ENCODE results near the gene SH2D7.
A peak's percentile ranks its signal among the peaks of the same experiment; 100 is the strongest.

SH2D7 gene

DNA sequence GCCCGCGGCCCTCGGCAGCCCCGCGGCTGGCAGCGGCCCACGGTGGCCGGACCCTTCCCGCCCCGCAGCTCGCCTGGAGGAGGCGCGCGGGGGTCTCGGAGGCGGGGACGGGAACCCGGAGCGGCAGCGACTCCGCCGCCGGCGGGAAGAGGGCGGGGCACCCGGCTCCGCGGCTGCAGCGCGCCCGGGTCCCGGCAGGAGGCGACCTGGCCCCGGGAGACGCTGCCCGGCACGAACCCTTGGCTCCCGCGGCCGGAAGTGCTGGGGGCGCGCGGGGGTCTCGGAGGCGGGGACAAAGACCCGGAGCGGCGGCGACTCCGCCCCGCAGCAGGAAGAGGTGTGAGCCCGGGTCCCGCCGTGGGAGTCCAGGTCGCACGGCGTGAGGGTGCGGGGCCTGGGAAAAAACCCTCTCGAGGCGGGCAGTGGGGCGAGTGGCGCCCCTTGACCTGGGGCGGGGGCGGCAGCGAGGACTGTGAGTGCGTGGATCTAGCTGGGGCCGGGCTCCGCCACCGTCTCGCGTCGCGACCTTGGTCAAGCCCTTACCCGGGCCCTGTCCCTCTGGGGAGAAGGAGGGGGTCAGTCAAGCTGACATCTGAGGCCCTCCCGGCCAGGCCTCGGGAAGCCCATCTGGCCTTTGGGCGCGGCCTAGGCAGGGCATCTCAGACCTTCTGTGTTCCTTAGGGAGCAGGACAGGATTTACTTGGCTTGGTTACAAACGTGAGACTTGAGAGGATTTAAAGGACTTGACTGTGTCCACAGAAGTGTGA lies 39.1 kb downstream of the SH2D7 start, which contains the start of gene CIB2:
Gene CIB2, minus strand, starts transcription at position 151 of the 767 bp plus-strand sequence. CDS start 230 bp downstream, outside the sequence.
- TF ChIP-seq ZNF274 (IDR thresholded peaks at IDR 0.05; ENCODE audit: low read depth, low read length) (no peak), SUZ12 (IDR thresholded peaks at IDR 0.05; ENCODE audit: extremely low read depth, insufficient read depth, insufficient read length) (no peak), YY1 (IDR thresholded peaks at IDR 0.05; ENCODE audit: insufficient read depth, insufficient read length) (no peak)
- no peaks in the 10 kb centered on the region for H3K9me3 ChIP-seq (ENCODE audit: insufficient read depth, low read length)
- H3K4me3 ChIP-seq (ENCODE audit: insufficient read length, low read depth), result peak within 1 kb of the TSS; percentile 86
- peak within 1 kb of the TSS; percentile 96 for H3K9ac ChIP-seq (ENCODE audit: insufficient read length, low read depth)
- peak; percentile 75 for DNase-seq (ENCODE audit: low read depth, low spot score)
- H3K36me3 ChIP-seq (ENCODE audit: insufficient read depth, insufficient read length, low read length), result no peaks in the 10 kb centered on the region
- peaks cover 18% of the 10 kb centered on the region for H3K4me1 ChIP-seq (ENCODE audit: insufficient read depth, insufficient read length)
- no peaks in the 10 kb centered on the region for H3K27me3 ChIP-seq (ENCODE audit: insufficient read depth, insufficient read length)

DNA sequence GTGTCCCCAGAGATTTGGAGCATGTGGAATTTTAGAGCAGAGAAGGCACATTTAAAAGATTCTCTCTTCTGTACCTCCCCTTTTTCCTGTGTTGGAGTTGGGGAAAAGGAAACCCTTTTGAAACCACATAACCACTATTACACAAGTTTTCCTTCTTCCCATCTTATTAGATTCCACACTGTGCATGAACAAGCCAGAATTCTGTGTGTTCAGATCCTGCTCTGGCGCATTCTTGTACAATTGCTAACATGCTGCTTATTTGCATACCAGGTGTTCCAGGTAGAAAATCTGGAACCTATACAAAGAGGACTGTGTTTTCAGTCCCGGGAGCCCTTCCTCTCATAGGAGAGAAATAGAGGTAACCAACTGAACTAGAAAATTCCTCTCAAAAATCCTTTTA lies 41.4 kb downstream of the SH2D7 start:
- Histone ChIP-seq H3K9ac (ENCODE audit: insufficient read length, low read depth) (no peak overlapping the region), H3K4me3 (ENCODE audit: insufficient read length, low read depth) (no peak overlapping the region), H3K4me1 (ENCODE audit: insufficient read depth, insufficient read length) (peaks cover 16% of the 10 kb centered on the region), H3K36me3 (ENCODE audit: insufficient read depth, insufficient read length, low read length) (no peaks in the 10 kb centered on the region), H3K27me3 (ENCODE audit: insufficient read depth, insufficient read length) (no peaks in the 10 kb centered on the region), H3K9me3 (ENCODE audit: insufficient read depth, low read length) (no peaks in the 10 kb centered on the region)
- TF ChIP-seq ZNF274 (IDR thresholded peaks at IDR 0.05; ENCODE audit: low read depth, low read length) (no peak), SUZ12 (IDR thresholded peaks at IDR 0.05; ENCODE audit: extremely low read depth, insufficient read depth, insufficient read length) (no peak), YY1 (IDR thresholded peaks at IDR 0.05; ENCODE audit: insufficient read depth, insufficient read length) (no peak)
- DNase-seq (ENCODE audit: low read depth, low spot score), result no peak

DNA sequence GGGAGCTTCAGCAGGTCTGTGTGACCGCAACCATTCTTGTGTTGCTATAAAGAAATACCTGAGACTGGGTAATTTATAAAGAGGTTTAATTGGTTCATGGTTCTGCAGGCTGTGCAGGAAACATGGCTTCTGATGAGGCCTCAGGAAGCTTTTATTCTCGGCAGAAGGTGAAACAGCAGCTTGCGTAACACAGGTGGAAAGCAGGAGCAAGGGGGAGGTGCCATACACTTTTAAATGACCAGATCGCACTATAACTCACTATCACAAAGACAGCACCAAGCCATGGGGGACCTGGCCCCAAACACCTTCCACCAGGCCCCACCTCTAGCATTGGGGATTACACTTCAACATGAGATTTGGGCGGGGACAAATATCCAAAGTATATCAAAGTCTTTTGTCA lies 47.2 kb downstream of the SH2D7 start:
- no peak overlapping the region for H3K9ac ChIP-seq (ENCODE audit: insufficient read length, low read depth)
- TF ChIP-seq YY1 (IDR thresholded peaks at IDR 0.05; ENCODE audit: insufficient read depth, insufficient read length), result no peak
- no peak for TF ChIP-seq SUZ12 (IDR thresholded peaks at IDR 0.05; ENCODE audit: extremely low read depth, insufficient read depth, insufficient read length)
- TF ChIP-seq ZNF274 (IDR thresholded peaks at IDR 0.05; ENCODE audit: low read depth, low read length), result no peak
- H3K36me3 ChIP-seq (ENCODE audit: insufficient read depth, insufficient read length, low read length), result no peaks in the 10 kb centered on the region
- H3K4me1 ChIP-seq (ENCODE audit: insufficient read depth, insufficient read length), result no peaks in the 10 kb centered on the region
- H3K27me3 ChIP-seq (ENCODE audit: insufficient read depth, insufficient read length), result no peaks in the 10 kb centered on the region
- no peak overlapping the region for H3K4me3 ChIP-seq (ENCODE audit: insufficient read length, low read depth)
- no peak for DNase-seq (ENCODE audit: low read depth, low spot score)
- no peaks in the 10 kb centered on the region for H3K9me3 ChIP-seq (ENCODE audit: insufficient read depth, low read length)

DNA sequence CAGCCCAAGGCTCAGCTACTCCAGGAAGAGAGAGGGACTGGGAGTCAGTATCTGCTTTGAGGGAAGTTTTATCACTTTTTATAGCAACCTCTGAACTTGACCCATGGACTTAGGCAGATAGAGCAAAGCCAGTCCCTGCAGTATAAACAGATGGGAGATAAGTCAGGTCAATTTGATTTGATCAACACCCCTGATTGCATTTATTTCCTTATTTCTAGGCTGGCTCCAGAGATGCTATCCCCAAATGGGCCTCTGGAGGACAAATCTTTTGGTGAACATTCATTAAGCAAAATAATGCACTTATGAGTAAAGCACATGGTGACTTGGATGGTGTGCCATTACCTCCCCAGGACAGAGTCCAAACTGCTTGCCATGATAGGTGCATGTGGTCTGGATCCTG lies 47.9 kb downstream of the SH2D7 start:
- DNase-seq (ENCODE audit: low read depth, low spot score), result no peak
- Histone ChIP-seq H3K4me1 (ENCODE audit: insufficient read depth, insufficient read length) (no peaks in the 10 kb centered on the region), H3K4me3 (ENCODE audit: insufficient read length, low read depth) (no peak overlapping the region), H3K36me3 (ENCODE audit: insufficient read depth, insufficient read length, low read length) (no peaks in the 10 kb centered on the region), H3K9me3 (ENCODE audit: insufficient read depth, low read length) (no peaks in the 10 kb centered on the region), H3K9ac (ENCODE audit: insufficient read length, low read depth) (no peak overlapping the region), H3K27me3 (ENCODE audit: insufficient read depth, insufficient read length) (no peaks in the 10 kb centered on the region)
- no peak for TF ChIP-seq ZNF274 (IDR thresholded peaks at IDR 0.05; ENCODE audit: low read depth, low read length)
- TF ChIP-seq SUZ12 (IDR thresholded peaks at IDR 0.05; ENCODE audit: extremely low read depth, insufficient read depth, insufficient read length), result no peak
- TF ChIP-seq YY1 (IDR thresholded peaks at IDR 0.05; ENCODE audit: insufficient read depth, insufficient read length), result no peak

DNA sequence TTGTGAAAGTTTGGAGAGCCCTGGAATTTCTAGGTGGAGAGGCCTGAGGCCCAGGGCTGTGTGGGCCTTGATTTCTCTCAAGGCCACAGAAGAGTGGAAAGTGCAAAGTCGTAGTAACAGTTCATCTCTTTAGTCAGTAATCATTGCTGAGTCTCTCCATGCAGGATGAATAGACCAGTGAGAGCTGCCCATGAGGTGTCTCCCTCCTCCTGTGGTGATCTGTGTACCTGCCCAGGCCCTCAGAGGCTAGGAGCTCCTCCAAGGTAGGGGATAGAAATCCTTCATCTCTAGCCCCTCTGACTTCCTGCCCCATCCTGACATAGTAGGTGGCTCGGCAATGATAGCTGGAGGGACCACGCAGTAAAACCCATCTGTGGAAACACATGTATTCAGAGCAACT lies 50.0 kb downstream of the SH2D7 start:
- H3K36me3 ChIP-seq (ENCODE audit: insufficient read depth, insufficient read length, low read length), result no peaks in the 10 kb centered on the region
- no peaks in the 10 kb centered on the region for H3K27me3 ChIP-seq (ENCODE audit: insufficient read depth, insufficient read length)
- no peaks in the 10 kb centered on the region for H3K9me3 ChIP-seq (ENCODE audit: insufficient read depth, low read length)
- no peak overlapping the region for H3K9ac ChIP-seq (ENCODE audit: insufficient read length, low read depth)
- TF ChIP-seq SUZ12 (IDR thresholded peaks at IDR 0.05; ENCODE audit: extremely low read depth, insufficient read depth, insufficient read length), result no peak
- no peak for TF ChIP-seq YY1 (IDR thresholded peaks at IDR 0.05; ENCODE audit: insufficient read depth, insufficient read length)
- TF ChIP-seq ZNF274 (IDR thresholded peaks at IDR 0.05; ENCODE audit: low read depth, low read length), result no peak
- H3K4me1 ChIP-seq (ENCODE audit: insufficient read depth, insufficient read length), result no peaks in the 10 kb centered on the region
- H3K4me3 ChIP-seq (ENCODE audit: insufficient read length, low read depth), result no peak overlapping the region
- DNase-seq (ENCODE audit: low read depth, low spot score), result no peak

DNA sequence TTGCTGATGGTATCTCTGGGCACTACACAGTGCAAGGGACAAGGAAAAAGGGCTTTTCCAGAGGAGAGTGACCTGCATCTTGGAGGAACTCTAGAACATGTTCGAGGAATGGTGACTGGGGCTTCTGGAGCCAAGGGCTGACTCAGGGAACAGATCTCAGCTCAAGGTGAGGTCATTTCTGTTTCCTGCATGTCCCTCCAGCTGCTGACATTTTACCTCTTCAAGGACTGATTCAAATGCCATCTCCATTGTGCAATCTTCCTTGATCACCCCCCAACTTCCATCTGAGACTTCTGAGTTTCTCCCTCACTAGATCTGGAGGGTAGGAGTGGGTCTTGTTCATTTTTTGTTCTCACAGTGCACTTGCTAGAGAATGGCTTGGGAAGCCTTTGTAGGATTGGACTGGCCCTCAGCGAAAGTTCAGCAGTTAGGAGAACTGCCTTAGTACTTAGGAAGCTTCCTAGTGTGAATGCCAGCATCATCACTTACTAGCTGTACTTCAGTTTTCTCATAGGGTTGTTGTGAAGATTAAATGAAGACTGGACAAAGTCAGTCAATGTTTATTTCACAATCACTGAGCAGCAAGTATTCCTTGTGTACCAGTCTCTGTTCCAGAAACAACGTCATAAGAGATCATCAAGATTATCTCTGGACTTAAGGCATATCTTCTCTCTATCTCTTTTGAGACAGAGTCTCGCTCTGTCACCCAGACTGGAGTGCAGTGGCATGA lies 54.2 kb downstream of the SH2D7 start:
- Histone ChIP-seq H3K9ac (ENCODE audit: insufficient read length, low read depth) (no peak overlapping the region), H3K9me3 (ENCODE audit: insufficient read depth, low read length) (no peaks in the 10 kb centered on the region), H3K36me3 (ENCODE audit: insufficient read depth, insufficient read length, low read length) (peaks cover 2% of the 10 kb centered on the region), H3K27me3 (ENCODE audit: insufficient read depth, insufficient read length) (peaks cover 24% of the 10 kb centered on the region), H3K4me1 (ENCODE audit: insufficient read depth, insufficient read length) (no peaks in the 10 kb centered on the region), H3K4me3 (ENCODE audit: insufficient read length, low read depth) (no peak overlapping the region)
- TF ChIP-seq ZNF274 (IDR thresholded peaks at IDR 0.05; ENCODE audit: low read depth, low read length) (no peak), SUZ12 (IDR thresholded peaks at IDR 0.05; ENCODE audit: extremely low read depth, insufficient read depth, insufficient read length) (no peak)
- DNase-seq (ENCODE audit: low read depth, low spot score), result no peak

DNA sequence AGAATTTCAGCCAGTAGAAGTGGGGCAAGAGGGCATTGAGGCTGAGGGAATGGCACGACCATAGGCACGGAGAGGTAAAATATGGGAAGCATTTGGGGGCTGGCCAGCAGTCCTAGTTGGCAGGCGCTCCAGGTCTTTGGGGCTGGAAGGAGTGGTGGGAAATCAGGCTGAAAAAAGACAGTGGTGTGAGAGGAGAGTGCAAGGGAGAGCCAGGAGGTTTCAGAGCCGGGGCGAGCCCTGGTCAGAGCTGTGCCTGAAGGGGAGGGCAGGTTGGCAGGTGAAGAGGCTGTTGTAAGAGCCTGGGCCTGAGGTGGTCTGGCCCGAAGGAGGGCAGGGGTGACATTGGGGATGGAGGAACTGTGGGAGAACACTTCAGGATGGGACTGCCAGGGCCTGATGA lies 55.2 kb downstream of the SH2D7 start:
- no peak for DNase-seq (ENCODE audit: low read depth, low spot score)
- Histone ChIP-seq H3K4me1 (ENCODE audit: insufficient read depth, insufficient read length) (no peaks in the 10 kb centered on the region), H3K36me3 (ENCODE audit: insufficient read depth, insufficient read length, low read length) (peaks cover 2% of the 10 kb centered on the region), H3K9me3 (ENCODE audit: insufficient read depth, low read length) (no peaks in the 10 kb centered on the region), H3K27me3 (ENCODE audit: insufficient read depth, insufficient read length) (peaks cover 24% of the 10 kb centered on the region), H3K9ac (ENCODE audit: insufficient read length, low read depth) (peak overlapping the region; percentile 79), H3K4me3 (ENCODE audit: insufficient read length, low read depth) (no peak overlapping the region)
- no peak for TF ChIP-seq YY1 (IDR thresholded peaks at IDR 0.05; ENCODE audit: insufficient read depth, insufficient read length)
- TF ChIP-seq SUZ12 (IDR thresholded peaks at IDR 0.05; ENCODE audit: extremely low read depth, insufficient read depth, insufficient read length), result no peak
- no peak for TF ChIP-seq ZNF274 (IDR thresholded peaks at IDR 0.05; ENCODE audit: low read depth, low read length)

Measured in NT2/D1 (cell line).